Measurements from ENCODE around the gene DGKI.

DGKI gene

GRCh38 chr7:137881607-137882260, 35.0 kb upstream of the DGKI start:
- no peak overlapping the region for H3K9ac ChIP-seq (ENCODE audit: low read length)
- H3K36me3 ChIP-seq (ENCODE audit: control insufficient read depth, low read depth, low read length), result peaks cover 21% of the 10 kb centered on the region
- H3K27ac ChIP-seq (ENCODE audit: low read length), result no peak overlapping the region
- H3K9me3 ChIP-seq (ENCODE audit: control insufficient read depth, low read depth, low read length), result no peaks in the 10 kb centered on the region
- peaks cover 56% of the 10 kb centered on the region for H3K4me1 ChIP-seq (ENCODE audit: control insufficient read depth, low read depth, low read length)
- no peaks in the 10 kb centered on the region for H3K27me3 ChIP-seq (ENCODE audit: control insufficient read depth, insufficient read depth, low read length)
- H3K4me3 ChIP-seq (ENCODE audit: low read length), result no peak overlapping the region

DNA sequence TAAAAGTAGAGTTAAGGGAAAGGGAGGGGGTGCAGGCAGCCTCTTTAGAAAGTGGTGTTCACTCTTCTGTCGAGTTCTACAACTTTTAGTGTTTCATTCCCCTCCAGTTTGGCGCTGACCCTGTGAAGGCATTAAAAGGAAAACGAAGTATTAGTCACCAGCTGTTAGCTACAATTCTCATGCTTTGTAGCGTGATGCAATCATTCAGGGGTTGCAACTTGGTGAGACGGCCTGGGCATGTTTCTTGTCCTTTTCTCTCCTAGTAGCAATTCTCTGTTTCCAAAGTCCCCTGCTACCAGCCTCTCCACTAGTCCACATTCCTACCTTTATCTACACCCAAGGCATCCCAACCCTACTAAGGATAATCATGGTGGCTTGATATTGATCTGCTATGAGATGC, 33.7 kb upstream of the DGKI start:
- H3K4me1 ChIP-seq (ENCODE audit: control insufficient read depth, low read depth, low read length), result peaks cover 56% of the 10 kb centered on the region
- H3K36me3 ChIP-seq (ENCODE audit: control insufficient read depth, low read depth, low read length), result peaks cover 21% of the 10 kb centered on the region
- H3K9ac ChIP-seq (ENCODE audit: low read length), result no peak overlapping the region
- H3K4me3 ChIP-seq (ENCODE audit: low read length), result no peak overlapping the region
- no peaks in the 10 kb centered on the region for H3K9me3 ChIP-seq (ENCODE audit: control insufficient read depth, low read depth, low read length)
- no peaks in the 10 kb centered on the region for H3K27me3 ChIP-seq (ENCODE audit: control insufficient read depth, insufficient read depth, low read length)
- no peak overlapping the region for H3K27ac ChIP-seq (ENCODE audit: low read length)

DNA sequence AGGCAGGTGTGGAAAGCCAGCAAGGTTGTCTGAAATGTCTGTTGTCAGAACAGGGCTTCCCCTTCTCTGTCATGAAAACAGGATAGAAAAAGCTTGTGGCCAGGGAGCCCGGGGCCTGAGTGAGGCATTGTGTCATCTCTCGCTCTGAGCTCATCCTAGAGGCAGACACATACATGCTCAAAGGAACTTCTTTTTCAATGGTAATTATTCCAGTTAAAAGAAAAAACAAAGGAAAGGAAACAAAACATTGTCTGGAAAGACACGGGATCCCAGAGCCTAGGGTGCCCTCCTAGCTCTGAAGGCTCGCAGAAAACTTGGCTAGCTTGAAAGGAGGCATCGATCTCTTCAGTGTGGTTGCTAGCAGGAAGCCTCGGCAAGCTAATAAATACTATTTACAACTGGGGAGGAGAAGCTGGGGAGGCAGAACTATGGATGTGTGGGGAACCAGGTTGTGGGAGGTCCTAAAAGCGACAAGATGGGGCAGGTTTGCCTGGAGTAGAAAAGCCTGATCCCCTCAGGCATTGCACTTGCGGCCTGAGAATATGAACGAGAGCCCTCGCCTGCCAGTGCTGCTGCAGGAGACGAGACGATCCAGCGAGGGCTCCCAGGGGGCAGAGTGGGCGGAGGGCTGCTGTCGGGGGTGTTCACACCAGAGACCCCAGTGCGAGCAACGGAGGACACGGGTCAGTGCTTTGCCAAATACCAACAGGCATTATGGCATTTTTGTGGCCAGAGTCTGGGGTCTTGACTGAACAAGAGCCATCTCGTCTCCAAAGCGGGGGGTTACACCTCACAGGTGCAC, 32.8 kb upstream of the DGKI start:
- no peaks in the 10 kb centered on the region for H3K27me3 ChIP-seq (ENCODE audit: control insufficient read depth, insufficient read depth, low read length)
- H3K9me3 ChIP-seq (ENCODE audit: control insufficient read depth, low read depth, low read length), result no peaks in the 10 kb centered on the region
- H3K36me3 ChIP-seq (ENCODE audit: control insufficient read depth, low read depth, low read length), result peaks cover 14% of the 10 kb centered on the region
- peaks cover 60% of the 10 kb centered on the region for H3K4me1 ChIP-seq (ENCODE audit: control insufficient read depth, low read depth, low read length)
- H3K9ac ChIP-seq (ENCODE audit: low read length), result no peak overlapping the region
- H3K27ac ChIP-seq (ENCODE audit: low read length), result peak overlapping the region; percentile 47
- peak overlapping the region; percentile 4 for H3K4me3 ChIP-seq (ENCODE audit: low read length)

GRCh38 chr7:137878333-137878961, 31.7 kb upstream of the DGKI start:
- Histone ChIP-seq H3K9ac (ENCODE audit: low read length) (no peak overlapping the region), H3K4me1 (ENCODE audit: control insufficient read depth, low read depth, low read length) (peaks cover 67% of the 10 kb centered on the region), H3K36me3 (ENCODE audit: control insufficient read depth, low read depth, low read length) (peaks cover 12% of the 10 kb centered on the region), H3K9me3 (ENCODE audit: control insufficient read depth, low read depth, low read length) (no peaks in the 10 kb centered on the region), H3K27ac (ENCODE audit: low read length) (no peak overlapping the region), H3K27me3 (ENCODE audit: control insufficient read depth, insufficient read depth, low read length) (no peaks in the 10 kb centered on the region), H3K4me3 (ENCODE audit: low read length) (no peak overlapping the region)

DNA sequence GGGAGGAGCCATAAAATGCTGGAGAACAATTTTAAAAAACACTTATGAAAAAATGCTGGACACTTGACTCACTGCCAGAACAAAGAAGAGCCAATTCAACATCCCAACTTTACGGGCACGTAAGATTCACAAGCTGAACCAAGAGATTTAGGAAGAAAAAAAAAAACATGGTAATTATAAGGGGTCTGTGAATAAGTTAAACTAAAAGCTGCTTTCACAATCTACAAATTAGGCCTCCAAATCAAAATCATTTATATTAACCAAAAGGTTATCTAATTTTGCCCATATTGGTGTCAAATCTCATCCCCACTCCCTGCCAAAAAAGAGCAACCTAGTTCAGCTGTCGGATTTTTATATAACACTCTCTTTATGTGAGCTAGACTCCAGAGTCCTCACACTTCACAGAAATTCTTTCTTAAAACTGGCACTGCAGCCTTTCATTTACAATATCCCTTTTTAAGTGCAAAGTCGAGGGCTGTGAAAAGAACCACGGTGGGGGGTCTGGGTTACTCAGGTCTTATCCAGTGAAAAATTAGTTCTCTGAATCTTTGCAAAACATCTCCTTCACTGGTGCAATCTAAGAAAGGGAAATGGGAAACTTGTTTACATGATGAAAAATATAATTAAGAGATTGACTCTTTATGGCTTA, 30.4 kb upstream of the DGKI start:
- no peaks in the 10 kb centered on the region for H3K27me3 ChIP-seq (ENCODE audit: control insufficient read depth, insufficient read depth, low read length)
- no peak overlapping the region for H3K9ac ChIP-seq (ENCODE audit: low read length)
- H3K27ac ChIP-seq (ENCODE audit: low read length), result no peak overlapping the region
- H3K4me1 ChIP-seq (ENCODE audit: control insufficient read depth, low read depth, low read length), result peaks cover 67% of the 10 kb centered on the region
- no peak overlapping the region for H3K4me3 ChIP-seq (ENCODE audit: low read length)
- H3K9me3 ChIP-seq (ENCODE audit: control insufficient read depth, low read depth, low read length), result no peaks in the 10 kb centered on the region
- H3K36me3 ChIP-seq (ENCODE audit: control insufficient read depth, low read depth, low read length), result peaks cover 18% of the 10 kb centered on the region

GRCh38 chr7:137875746-137876145, 29.0 kb upstream of the DGKI start:
- no peaks in the 10 kb centered on the region for H3K9me3 ChIP-seq (ENCODE audit: control insufficient read depth, low read depth, low read length)
- H3K27me3 ChIP-seq (ENCODE audit: control insufficient read depth, insufficient read depth, low read length), result no peaks in the 10 kb centered on the region
- no peak overlapping the region for H3K9ac ChIP-seq (ENCODE audit: low read length)
- no peak overlapping the region for H3K27ac ChIP-seq (ENCODE audit: low read length)
- H3K4me3 ChIP-seq (ENCODE audit: low read length), result no peak overlapping the region
- H3K36me3 ChIP-seq (ENCODE audit: control insufficient read depth, low read depth, low read length), result peaks cover 9% of the 10 kb centered on the region
- peaks cover 62% of the 10 kb centered on the region for H3K4me1 ChIP-seq (ENCODE audit: control insufficient read depth, low read depth, low read length)

- Histone ChIP-seq H3K4me1 (ENCODE audit: control insufficient read depth, low read depth, low read length) (peaks cover 48% of the 10 kb centered on the region), H3K27ac (ENCODE audit: low read length) (no peak overlapping the region), H3K27me3 (ENCODE audit: control insufficient read depth, insufficient read depth, low read length) (no peaks in the 10 kb centered on the region), H3K36me3 (ENCODE audit: control insufficient read depth, low read depth, low read length) (peaks cover 9% of the 10 kb centered on the region), H3K4me3 (ENCODE audit: low read length) (no peak overlapping the region), H3K9me3 (ENCODE audit: control insufficient read depth, low read depth, low read length) (no peaks in the 10 kb centered on the region), H3K9ac (ENCODE audit: low read length) (no peak overlapping the region)
Observed at GRCh38 chr7:137873979-137874777, 27.4 kb upstream of the DGKI start.

GRCh38 chr7:137873524-137873923, 26.8 kb upstream of the DGKI start:
- H3K9me3 ChIP-seq (ENCODE audit: control insufficient read depth, low read depth, low read length), result no peaks in the 10 kb centered on the region
- H3K9ac ChIP-seq (ENCODE audit: low read length), result no peak overlapping the region
- no peak overlapping the region for H3K27ac ChIP-seq (ENCODE audit: low read length)
- peaks cover 9% of the 10 kb centered on the region for H3K36me3 ChIP-seq (ENCODE audit: control insufficient read depth, low read depth, low read length)
- H3K27me3 ChIP-seq (ENCODE audit: control insufficient read depth, insufficient read depth, low read length), result no peaks in the 10 kb centered on the region
- peaks cover 42% of the 10 kb centered on the region for H3K4me1 ChIP-seq (ENCODE audit: control insufficient read depth, low read depth, low read length)
- no peak overlapping the region for H3K4me3 ChIP-seq (ENCODE audit: low read length)

DNA sequence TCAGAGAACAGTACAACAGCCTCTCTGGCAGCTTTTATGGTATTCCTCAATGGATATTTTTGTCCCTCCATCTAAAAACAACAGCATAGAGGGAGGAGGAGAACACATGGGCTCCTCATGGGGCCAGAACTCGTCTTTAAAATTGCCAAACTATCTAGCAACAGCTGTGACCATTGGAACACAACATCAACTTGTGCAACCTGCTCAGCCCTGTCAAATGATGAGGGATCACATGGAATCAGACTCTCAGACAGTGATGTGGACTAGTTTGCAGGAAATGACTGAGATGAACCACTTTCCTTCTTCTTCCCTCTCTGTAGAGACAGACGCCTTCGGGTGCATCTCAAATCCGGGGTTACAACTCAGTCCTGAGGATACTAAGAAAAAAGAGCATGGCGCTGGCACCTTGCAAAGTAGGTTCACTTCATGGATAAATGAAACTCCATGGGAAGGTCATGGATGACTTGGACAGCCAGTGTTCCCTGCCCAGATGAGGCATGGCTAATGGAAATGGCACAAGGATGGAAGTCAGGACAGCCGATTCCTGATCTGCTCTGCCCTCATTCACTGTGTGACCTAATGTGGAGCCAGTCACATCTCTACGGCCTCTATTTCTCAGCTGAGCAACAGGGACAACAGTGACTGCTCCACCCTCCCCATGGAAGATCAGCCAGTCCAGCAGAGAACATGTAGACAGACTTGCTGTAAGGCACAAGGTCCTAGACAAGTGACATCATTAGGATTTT, 24.6 kb upstream of the DGKI start:
- Histone ChIP-seq H3K9me3 (ENCODE audit: control insufficient read depth, low read depth, low read length) (no peaks in the 10 kb centered on the region), H3K27ac (ENCODE audit: low read length) (no peak overlapping the region), H3K36me3 (ENCODE audit: control insufficient read depth, low read depth, low read length) (peaks cover 9% of the 10 kb centered on the region), H3K9ac (ENCODE audit: low read length) (no peak overlapping the region), H3K4me1 (ENCODE audit: control insufficient read depth, low read depth, low read length) (peaks cover 20% of the 10 kb centered on the region), H3K4me3 (ENCODE audit: low read length) (no peak overlapping the region), H3K27me3 (ENCODE audit: control insufficient read depth, insufficient read depth, low read length) (no peaks in the 10 kb centered on the region)

DNA sequence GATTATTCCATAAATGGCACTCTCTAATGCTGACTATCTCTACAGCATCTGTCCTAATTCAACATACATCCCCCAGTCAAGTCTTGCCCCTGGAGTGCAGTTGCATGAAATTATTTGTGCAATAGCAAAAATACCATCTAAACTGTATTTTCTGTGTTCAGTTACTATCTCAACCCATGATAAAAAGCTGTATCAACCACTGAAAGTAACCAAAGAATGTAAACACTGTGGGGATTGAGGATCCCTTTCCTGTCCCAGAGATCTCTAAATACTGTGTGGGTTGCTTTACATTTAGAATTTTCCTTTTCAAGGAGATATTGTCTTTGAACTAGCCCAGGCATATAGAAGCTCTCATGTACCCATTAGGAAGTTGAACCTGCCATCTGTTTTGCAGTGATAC, 23.9 kb upstream of the DGKI start:
- Histone ChIP-seq H3K27ac (ENCODE audit: low read length) (no peak overlapping the region), H3K36me3 (ENCODE audit: control insufficient read depth, low read depth, low read length) (peaks cover 9% of the 10 kb centered on the region), H3K4me1 (ENCODE audit: control insufficient read depth, low read depth, low read length) (peaks cover 15% of the 10 kb centered on the region), H3K9ac (ENCODE audit: low read length) (no peak overlapping the region), H3K9me3 (ENCODE audit: control insufficient read depth, low read depth, low read length) (no peaks in the 10 kb centered on the region), H3K27me3 (ENCODE audit: control insufficient read depth, insufficient read depth, low read length) (no peaks in the 10 kb centered on the region), H3K4me3 (ENCODE audit: low read length) (no peak overlapping the region)

Measured in iPS-18a (cell line).